HG03439 (cell line): ENCODE results near the gene GDPD5.

ENCODE experiments used
- ATAC-seq: cut with Tn5 transposase; IDR thresholded peaks from one replicate; pipeline ENCODE4 v1.9.1; 2021; ENCODE audit warnings: mild to moderate bottlenecking, moderate library complexity; ENCODE audit not compliant: unreplicated experiment

Gene GDPD5

GRCh38 chr11:75474878-75475766 lies 50.6 kb downstream of the GDPD5 start:
- no peak for ATAC-seq

GRCh38 chr11:75474240-75474639 lies 51.5 kb downstream of the GDPD5 start:
- ATAC-seq: no peak

GRCh38 chr11:75473684-75474083 lies 52.1 kb downstream of the GDPD5 start:
- no peak for ATAC-seq

GRCh38 chr11:75472081-75472732 lies 53.5 kb downstream of the GDPD5 start:
- ATAC-seq: no peak

- no peak for ATAC-seq
These were observed 54.4 kb downstream of the GDPD5 start for GRCh38 chr11:75471176-75471973.

- ATAC-seq: no peak
These were observed 55.2 kb downstream of the GDPD5 start for GRCh38 chr11:75470476-75471080.

DNA sequence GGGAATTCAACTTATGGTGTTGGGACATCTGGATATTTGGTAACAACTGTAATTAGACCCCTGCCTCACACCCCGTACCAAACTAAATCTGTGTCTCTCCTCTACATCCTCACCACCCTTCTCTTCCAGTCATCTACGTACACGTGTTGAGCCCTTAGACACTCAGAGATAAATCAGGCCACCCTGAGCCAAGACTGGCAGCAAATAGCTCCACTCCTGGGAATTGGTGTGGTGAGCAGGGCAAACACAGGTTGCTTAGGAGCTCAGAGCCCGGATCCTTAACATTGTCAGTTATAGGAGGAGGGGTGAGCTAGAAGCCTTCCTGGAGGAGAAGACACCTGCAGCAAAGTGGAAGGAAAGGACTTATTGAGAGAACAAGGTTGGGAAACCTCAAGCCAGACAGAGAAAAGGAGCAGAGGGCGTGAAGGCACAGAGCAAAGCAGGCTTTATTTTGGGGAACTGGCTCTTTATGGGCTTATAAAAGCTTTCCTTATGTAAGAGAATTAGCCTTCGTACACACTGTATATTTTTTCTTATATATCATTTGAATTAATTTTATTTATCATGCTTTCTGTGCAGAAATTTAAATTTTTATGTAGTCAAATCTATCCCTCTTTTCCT lies 55.8 kb downstream of the GDPD5 start:
- ATAC-seq: no peak

GRCh38 chr11:75468534-75469340 lies 57.0 kb downstream of the GDPD5 start:
- ATAC-seq: no peak

GRCh38 chr11:75467881-75468280 lies 57.9 kb downstream of the GDPD5 start:
- ATAC-seq: no peak

DNA sequence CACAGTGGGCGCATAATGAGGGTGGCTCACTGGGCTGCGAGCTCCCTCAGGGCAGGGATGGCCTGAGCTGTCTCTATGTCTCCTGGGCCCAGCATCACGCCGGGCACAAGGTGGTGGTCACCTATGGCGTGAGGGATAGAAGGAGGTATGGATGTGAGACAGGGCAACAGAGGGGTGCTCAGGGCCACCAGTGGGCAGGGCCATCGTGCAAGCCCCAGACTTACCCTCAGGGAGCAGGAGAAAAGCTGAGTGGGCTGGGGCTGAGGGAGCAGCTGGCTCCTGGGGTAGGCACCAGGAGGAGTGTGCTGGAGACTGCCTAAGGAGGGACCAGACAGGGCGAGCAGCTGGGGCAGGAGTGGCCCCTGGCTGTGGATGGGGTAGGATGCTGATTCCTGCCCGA lies 58.4 kb downstream of the GDPD5 start:
- no peak for ATAC-seq

- no peak for ATAC-seq
These were observed 59.8 kb downstream of the GDPD5 start for GRCh38 chr11:75465701-75466531.

- ATAC-seq: no peak
These were observed 62.5 kb downstream of the GDPD5 start for GRCh38 chr11:75463106-75463774.

DNA sequence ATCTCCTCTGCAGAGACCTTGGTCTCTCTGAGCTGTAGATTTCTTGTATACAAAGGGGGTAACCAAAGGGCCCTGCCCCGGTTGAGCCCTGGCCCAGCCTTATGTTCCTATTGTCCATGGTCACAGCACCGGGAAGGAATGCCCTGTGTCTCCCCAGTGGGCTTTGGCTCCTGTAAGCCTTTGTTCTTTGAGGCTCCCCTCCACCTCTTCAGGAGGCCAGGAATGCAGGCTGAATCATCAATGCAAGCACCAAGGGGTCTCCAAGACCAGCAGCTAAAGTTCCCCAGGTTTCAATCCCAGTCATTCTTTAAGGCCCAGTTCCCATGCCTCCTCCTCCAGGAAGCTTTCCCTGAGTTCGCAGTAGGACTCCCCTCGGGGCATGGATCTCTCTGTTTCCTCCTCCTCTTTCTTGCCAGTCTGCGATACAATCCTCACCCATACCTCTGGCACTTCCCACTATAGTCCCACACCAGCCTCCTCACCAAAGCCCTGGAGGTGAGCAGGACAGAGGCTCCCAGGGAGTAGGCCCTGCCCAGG lies 63.6 kb downstream of the GDPD5 start:
- ATAC-seq: no peak

DNA sequence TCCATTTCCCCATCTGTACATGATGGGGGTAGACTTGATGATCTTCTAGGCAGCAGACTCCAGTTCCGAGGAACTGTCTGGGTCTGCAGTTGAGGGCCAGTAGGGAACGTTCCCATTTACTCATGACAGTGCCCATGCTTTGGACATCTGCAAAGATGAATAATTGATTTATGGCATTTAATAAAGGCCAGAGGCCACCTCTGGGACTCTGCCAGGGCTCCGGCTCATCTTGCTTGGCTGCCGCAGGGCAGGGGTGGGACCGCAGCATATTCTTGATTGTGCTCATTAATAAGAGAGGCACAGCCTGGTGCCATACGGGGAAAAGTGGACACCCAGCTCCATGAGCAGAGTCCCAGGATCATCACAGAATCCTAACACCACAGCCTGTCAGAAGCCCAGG lies 64.6 kb downstream of the GDPD5 start:
- no peak for ATAC-seq

DNA sequence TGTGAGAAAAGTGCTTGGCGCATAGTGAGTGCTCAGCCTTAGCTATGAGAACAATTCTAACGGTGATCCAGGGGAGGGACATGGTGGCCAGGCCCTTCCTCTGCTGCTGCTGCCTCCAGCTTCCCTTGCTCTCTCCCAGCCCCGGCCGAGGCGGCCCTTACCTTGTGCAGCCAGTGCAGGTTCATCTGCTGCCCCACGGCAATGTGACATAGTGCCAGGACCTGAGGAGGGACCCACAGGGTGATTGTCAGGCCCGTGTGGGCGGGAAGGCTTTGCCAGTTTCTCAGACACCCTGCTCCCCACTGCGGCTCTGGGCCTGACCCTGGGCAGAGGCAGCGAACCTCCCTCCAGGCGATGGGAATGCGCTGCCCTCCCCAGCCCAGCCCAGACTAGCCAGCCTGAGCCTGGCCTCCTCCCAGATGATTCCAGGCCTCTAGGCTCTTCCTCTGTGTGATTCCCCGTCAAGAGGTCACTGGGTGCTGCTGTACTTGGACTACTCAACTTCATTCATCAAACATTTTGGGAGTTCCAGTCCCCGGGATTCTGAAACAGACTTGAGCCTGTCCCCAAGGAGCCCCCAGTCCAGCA lies 69.1 kb downstream of the GDPD5 start:
- ATAC-seq: no peak

DNA sequence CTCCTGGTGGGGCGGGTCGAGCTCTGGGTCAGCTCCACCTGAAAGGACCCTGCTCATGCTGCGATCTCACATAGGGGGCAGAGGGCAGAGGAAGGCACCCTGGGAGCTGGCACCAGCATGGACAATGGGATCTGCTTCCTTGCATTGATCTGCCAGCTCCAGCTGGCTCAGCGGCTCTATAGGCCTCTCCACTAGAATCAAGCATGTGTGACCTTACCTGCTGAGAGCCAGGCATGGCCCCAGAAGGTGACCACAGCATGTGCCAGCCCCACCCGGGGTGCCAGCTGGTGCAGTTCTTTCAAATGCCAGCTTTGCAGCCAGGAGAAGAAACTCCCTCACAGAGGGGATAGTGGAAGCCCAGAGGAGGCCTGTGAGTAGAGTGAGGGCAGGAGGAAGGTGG lies 70.8 kb downstream of the GDPD5 start:
- ATAC-seq: no peak

DNA sequence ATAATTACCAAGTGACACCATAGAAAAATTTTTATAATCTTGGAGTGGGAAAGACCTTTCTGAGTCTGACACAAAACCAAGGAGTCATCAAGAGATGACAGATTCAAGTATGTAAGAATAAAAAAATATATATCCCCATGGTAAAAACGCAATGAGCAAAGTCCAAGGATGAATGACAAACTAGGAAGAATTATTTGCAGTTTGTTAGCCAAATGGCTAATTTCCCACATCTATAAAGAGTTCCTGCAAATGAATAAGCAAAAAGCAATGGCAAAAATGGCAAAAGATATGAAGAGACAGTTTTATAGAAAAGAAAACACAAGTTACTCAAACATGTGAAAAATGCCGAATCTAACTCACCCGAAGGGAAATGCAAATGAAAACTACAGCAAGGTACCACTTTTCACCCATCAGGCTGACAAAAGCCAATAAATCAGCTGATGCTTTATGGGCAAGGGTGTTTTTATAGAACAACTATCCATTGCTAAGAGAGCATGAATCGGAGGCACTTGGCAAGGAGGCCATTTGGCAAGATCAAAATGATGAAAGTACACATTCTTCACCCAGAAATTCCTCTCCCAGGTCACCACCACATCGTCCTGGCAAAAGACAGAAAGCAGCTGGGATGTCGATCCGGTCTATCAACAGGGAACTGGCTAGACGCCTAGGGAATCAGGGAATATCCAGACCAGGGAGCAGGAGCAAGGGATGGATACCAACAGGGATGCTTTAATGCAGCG lies 71.7 kb downstream of the GDPD5 start:
- ATAC-seq: no peak
